ENCODE results near the gene RRH.
"Not testable (repeated sequence)": the region's sequence is repeated elsewhere in the genome, so short reads cannot be mapped to it uniquely, and the experiment has no call there.

The RRH gene

DNA sequence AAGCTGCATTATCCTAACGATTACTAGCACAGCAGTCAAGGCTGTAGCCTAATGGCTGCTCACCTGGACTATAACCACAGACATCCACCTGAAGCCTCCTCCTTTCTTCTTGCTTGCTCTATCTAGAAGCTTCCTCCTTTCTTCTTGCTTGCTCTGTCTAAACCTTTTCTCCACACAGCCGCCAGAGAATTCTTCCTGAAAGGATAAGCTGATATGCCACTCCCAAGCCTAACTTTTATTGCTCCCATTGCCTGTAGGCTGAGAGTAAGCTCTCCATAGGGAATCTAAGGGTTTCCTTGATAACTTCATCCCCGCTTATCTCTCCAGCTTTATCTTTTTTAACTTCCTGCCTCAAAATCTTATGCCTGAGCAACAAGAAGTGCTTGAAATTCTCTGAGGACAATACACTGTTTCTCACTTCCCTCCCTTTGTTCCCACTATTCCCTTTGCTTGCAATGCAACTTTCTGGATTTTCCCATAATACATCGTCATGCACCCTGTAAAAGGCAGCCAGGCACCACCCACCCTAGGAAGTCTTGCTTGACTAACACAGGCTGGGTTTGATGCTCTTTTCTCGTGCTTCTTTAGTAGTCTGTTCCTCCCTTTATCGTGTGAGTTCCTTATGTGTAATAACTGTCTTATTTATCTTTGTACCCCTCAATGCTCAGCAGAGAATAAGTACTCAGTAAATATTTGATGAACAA, 18.8 kb downstream of the RRH start:
- DNase-seq (ENCODE audit: low spot score), result no peak

DNA sequence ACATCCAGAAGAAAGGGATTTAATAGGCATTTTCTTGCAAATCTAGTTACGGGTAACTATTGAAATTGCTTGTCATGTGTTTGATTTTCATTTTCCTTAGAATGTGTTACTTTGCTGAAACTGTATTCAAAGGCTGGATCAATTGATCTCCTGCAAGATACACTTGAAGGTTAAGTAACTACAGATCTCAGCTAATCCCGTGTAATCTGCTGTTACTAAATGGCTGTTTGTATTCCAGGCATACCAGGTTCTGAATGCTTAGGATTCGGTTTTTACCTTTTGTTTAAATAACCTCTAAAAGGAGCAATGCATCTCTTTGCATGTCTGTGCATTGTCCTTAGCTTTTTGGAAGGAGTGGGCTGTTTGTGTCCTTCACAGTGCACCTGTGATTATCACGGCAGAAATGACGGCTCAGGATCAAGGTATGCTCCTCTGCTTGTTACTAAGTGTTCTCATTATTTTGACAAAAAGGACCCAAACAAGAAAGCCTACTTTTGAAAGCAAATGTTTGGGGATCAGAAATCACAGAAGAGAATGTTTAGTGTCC, 20.2 kb downstream of the RRH start, which contains the start of gene LRIT3:
Gene LRIT3, plus strand, starts transcription at position 212 of the 547 bp plus-strand sequence. Its CDS starts 95 bp downstream, at position 307.
- DNase-seq (ENCODE audit: low spot score), result no peak

DNA sequence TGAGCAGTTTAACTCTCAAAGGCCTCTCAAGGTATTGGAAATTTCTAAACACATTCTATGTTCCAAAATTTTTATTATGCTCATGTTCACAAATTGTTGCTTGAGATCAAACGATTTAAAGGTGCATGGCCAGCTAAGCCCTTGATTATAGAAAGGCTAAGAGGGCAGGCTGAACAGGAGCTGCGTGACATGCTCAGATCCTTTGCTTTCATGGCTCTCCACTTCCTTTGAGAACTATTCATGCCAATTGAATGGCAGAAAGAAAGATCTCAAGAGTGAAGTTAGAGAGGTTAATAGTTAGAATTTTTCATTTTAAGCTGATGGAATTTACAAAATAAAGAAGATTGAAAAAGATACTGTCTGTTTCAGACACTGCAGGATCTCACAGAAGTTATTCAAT, 20.7 kb downstream of the RRH start:
- DNase-seq (ENCODE audit: low spot score), result no peak

DNA sequence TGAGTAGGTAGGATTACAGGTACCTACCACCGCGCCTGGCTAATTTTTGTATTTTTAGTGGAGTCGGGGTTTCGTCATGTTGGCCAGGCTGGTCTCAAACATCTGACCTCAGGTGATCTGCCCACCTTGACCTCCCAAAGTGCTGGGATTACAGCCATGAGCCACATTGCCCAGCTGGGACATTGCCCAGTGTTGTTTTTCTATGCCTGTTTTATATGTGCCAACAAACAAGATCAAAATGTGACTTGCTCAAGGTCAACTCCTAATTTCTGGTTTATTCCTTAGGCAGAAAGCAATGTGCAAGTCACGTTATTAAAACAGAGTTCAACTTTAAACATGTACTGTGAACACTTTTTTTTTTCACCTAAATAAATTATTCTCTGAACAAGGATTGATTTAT, 22.8 kb downstream of the RRH start:
- DNase-seq (ENCODE audit: low spot score), result no peak

DNA sequence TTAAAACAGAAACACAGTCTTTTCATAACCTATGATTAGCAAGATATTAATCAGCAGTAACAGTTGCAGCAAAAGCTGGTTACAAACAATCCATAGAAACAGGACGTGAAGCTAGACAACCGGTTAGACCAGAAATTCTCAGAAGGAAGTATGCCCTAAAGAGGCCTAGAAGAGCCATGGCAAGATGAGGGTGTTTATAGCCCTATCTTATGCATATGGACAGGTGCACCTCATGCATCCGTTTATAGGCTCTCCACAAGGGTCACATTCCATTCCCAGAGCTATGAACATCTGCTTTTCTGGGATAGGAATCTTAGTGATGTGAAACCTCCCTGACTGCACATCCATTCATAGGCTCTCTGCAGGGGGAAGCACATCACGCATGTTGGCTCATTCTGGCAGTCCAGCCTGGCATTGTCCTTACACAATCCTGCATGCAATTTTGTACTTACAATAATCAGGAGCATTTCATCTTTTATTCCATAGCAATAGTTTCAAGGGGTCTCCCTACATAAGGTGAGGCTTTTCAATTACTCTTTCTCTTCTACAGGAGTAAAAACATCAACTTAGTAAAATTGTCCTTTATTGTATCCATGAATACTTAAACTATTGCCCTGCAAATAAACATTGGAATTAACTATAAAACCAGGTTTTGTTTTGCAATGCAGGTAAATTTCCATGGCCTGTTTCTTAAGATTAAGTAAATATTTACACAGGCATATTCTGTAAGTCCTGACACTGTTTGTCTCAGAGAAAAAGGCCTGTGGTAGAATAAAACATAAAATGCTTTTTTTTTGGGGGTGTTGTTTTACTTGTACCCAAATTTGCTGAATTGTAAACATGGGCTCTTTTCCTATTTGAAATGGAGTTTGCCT, 31.9 kb downstream of the RRH start:
- DNase-seq (ENCODE audit: low spot score), result not testable (repeated sequence)

DNA sequence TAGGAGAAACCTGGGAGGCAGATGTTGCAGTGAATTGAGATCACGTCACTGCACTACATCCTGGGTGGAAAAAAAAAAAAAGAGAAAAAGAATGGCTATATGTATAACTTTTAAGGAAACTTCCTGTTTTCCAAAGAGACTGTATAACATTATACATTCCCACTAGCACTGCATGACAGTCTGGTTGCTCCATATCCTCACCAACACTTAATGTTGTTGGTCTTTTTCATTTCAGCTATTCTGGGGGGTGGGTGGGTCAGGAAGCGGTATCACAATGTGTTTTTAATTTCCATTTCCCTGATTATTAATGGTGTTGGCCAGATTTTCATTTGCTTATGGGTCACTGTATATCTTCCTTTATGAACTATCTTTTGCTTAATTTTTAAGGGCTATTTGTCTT, 33.5 kb downstream of the RRH start:
- no peak for DNase-seq (ENCODE audit: low spot score)

DNA sequence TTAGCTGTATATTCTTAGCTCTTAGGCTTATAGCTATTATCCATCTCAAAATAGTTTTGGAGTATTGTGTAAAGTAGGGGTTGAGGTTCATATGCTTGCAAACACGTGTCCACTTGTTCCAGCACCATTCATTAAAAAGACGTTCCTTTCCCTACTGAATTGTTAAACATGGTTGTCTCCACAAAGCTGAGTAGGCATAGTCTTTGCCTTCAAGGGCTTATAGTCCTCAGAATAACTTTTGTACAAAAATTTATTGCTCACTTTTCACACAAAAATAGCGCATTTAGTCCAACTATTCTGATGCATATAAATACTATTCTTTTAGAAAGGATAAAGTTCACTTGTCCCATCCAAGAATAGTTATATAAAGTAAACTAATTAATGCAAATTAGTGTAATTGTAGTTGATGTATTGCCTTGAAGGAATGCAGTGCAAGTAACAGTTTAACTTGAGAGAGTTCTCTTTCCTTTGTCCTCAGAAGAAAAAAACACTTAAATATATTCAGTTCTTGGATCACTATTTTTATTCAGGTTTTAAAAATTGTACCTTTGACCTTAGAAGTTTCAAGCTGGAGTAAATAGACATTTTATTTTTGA, 34.2 kb downstream of the RRH start:
- no peak for DNase-seq (ENCODE audit: low spot score)

DNA sequence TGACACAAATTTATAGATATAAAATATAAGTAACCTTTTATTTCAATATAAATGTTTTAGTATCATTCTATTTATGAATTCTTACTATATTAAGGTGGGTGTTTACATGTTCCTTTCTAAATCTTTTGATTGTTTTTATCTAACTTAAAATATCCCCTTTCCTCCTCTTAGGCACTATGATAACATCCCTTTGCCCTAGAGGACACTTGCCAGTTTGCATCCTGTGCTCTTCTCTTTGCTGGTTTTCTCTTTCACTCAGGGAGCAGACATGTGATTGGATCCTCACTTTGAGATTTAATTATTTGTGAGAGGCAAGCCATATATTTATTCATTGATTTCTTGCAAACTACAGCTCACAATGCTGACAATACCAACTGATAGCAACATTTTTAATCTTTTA, 36.4 kb downstream of the RRH start:
- DNase-seq (ENCODE audit: low spot score), result no peak

DNA sequence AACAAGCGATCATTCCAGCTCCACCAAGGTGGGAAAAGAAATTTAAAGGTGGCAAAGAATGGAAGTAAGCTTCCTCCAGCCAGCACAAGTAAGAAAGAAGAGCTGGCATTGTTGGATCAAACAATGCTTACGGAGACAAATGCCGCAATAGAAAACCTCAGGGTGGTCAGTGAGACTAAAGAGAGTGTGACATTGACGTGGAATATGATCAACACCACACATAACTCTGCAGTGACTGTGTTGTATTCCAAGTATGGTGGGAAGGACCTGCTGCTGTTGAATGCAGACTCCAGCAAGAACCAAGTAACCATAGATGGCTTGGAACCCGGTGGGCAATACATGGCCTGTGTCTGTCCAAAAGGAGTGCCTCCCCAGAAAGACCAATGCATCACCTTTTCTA, 42.3 kb downstream of the RRH start:
- no peak for DNase-seq (ENCODE audit: low spot score)

DNA sequence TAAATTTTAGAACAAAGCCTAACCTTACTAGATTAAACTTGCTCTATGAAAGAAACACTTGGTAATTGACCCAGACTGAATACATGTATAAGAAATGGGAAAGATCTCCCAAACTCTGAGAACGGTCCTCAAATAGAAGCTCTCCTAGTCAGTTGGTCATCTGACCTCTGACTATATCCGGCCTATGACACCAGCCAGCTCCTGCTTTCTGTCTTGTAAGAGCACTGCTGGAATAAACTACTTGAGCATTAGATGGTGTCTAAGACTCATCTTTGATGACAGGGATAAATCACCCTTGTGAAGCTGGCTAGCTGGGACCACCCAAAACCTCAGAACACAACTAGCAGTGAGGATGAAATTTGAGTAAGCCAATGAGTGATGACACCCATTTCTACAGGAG, 44.3 kb downstream of the RRH start:
- DNase-seq (ENCODE audit: low spot score), result no peak

DNA sequence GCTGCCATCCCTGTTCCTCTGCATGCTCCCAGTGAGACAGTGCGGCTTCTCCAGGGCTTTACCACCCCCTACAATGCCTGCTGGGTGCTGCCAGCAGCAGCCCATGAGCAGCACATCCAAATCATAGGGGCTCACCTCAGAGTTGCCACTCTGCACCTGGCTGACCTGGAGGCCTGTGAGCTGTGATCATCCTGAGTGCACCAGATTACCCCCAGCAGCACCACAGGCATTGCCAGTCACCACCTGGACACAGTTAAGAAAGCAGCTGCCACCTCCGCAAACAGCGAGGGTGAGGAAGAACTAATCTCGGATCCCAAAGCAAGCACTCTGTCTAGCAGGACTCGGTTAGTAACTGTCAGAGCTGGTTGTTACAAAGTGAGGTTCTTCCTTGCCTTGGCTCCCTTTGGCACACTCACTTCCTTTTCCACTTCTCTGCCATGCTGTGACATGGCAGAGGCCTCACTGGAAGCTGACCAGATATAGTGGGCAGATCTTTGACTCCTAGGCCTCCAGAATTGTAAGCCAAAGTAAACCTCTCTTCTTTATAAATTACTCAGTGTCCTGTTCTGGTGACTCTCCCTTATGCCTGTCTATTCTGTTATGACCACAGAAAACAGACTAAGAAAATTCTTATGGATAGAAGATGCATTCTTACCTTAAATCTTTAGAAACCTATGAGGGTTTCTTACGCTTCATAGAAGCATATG, 45.3 kb downstream of the RRH start:
- DNase-seq (ENCODE audit: low spot score), result no peak

DNA sequence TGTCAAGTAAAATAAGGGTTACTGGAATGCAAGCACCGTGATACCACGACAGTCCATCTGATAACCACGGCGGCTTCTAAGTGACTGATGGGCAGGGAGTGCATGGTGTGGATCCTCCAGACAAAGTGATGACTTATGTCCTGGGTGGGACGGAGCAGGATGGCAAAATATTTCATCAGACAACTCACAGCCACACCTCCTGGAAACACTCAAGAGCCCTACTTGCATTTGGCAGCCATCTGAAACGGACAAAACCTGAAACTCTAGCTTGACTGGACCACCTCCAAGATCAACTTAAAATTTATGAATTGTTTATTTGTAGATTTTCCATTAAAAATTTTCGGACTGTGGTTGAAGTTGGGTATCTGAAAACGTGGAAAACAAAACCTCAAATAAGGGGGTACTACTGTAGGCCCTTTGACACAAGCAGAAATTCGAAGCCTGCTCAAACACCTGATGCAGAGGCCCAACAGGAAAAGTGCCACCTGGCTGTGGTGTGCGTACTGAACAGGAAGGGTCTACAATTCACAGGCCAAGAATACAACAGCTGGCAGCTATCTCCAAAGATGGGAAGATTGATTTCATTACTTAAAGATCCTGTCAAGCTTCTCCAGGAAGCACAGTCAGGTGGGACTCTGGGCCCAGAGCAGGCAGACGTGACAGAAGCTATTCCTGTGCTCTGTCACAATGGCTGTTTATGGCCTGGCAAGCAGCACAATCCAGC, 46.2 kb downstream of the RRH start:
- DNase-seq (ENCODE audit: low spot score), result no peak

DNA sequence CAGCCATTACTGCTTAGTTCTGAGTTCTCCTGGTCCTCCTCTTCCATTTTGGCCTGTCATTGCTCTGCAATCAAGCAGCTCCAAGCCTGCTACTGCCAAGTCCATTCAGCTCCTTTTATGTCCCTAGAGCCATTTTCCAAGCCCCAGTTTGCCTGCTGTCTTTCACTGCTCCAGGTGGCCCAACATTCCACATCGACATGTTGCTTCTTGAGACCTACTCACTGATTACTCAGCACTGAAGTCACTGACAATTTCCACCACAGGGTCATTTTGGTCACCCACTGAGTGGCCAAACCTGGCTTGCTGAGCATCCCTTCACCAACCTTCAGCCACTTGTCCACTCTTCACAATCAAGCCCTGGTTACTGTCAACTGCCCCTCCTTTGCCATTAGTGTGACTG, 47.3 kb downstream of the RRH start:
- DNase-seq (ENCODE audit: low spot score), result no peak

DNA sequence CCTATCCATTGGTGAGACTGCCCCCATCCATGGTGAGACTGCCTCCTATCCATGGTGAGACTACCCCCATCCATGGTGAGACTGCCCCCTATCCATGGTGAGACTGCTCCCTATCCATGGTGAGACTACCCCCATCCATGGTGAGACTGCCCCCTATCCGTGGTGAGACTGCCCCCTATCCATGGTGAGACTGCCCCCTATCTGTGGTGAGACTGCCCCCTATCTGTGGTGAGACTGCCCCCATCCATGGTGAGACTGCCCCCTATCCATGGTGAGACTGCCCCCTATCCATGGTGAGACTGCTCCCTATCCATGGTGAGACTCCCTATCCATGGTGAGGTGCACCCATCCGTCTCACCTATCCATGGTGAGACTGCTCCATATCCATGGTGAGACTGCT, 47.8 kb downstream of the RRH start:
- DNase-seq (ENCODE audit: low spot score), result not testable (repeated sequence)

DNA sequence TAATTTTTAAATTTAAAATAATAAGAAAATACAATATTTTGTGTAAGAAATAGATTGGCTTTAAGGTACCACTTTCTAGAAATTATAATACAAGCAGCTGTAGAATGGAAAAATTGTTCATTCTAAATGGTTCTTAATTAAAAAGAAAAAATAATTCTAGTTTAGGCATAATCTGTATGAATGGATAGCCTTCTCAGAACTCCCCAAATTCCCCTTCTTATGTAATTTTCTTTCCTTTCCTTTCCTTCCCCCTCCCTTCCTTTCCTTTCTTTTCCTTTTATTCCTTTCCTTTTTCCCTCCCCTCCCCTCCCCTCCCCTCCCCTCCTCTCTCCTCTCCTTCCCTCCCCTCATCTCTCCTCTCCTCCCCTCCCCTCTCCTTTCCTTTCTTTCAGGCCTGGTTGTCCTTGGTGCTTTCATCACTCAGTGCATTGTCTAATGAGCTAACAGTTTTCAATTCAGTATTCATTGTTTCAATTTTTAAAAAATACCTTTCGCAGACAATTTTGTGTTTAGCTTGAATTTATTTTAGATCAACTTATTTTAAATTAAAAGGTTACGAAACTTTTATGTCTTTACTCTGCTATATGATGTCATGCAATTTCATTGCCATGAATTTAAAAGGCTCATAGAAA, 49.0 kb downstream of the RRH start:
- no peak for DNase-seq (ENCODE audit: low spot score)

DNA sequence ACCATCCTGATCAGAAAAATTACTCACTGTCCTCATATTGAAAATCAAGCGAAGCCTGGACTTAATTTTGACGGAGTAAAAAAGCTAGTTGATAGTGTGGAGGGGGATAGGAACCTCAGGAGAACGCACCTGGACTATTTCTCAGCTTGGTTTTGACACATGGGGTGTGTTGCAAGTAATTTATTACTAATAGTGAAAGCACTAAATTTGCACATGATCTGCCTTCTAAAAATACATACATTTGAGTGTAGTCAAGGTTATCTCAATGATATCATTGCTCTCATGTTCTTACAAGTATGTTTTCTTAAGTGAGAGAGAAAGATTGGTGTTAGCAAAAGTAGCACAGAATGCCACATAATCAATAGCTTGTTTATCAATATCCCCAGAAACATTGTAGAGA, 49.6 kb downstream of the RRH start:
- DNase-seq (ENCODE audit: low spot score), result no peak

DNA sequence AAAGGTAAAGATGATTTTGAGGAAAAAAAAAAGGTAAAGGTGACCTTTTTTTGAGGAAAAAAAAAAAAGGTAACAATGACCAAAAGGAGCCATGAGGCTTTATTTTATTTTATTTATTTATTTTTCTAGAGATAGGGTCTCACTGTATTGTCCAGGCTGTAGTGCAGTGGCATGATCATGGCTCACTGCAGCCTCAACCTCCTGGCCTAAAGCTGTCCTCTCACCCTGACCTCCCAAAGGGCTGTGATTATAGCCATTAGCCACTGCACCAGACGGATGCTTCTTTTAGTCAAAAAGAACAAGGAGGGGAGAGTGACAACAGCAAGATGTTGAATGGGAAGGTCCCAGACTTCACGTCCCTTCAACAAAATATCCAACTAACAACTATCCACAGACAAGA, 50.6 kb downstream of the RRH start:
- DNase-seq (ENCODE audit: low spot score), result no peak

DNA sequence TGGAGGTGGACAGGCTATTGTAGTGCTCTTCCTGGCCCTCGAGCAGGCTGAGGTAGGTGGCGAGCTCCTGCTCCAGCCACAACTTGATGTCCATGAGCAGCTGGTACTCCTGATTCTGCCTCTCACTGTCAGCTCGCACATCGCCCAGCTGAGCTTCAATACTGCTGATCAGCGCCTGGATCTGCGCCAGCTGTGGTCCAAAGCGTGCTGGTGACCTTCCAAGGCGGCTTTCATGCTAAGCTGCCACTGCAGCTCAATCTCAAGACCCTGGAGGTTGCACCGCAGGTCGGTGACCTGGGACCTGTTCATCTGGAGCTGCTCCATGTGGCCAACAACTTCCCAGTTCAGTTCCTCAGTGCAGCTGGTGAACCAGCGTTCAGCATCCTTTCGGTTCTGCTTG, 51.3 kb downstream of the RRH start:
- DNase-seq (ENCODE audit: low spot score), result no peak

DNA sequence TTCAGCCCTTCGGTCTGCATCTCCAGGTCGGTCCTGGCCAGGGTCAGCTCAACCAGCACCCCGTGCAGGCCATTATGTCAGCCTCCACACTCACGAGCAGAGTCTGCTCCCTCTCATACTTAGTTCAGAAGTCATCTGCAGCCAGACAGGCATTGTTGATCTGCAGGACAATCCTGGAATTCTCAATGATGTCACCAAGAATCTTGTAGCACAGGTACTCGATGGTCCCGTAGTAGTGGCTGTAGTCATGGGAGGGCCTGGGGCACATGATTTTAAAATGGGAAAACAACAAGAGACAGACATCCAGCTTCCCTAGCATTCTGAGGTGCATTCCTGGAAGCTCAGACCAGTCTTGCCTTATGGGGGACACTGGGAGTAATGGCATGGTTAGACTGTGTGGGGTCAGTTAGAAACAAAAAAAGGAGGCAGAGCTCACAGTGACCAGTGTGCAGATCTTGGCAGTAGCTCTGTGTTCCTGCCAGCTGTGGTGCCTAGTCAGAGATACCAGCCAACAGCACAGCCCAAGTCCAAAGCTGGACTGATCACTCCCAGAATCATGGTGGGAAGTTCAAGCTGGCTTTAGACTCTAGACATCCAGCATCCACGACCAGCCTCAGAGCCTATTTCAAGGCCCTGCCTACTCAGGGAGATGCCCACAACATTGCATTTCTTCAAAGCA, 52.0 kb downstream of the RRH start:
- no peak for DNase-seq (ENCODE audit: low spot score)

DNA sequence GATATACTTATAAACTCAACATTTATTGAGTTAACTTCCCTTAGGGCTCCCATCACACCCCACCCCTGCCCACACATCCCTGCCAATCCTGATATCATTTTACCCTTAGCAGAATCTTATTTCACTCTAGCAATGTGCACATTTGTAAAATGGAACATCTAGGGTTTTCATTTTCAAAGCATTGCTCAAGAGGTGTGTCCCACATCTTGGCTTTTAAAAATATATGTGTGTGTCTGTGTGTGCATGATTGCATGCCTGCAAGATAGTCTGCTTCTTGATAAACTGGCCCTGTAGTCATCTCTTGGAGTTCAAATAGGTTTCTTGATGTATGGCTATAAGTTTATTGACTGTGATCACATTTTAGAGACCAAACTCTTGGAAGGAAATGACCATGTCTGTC, 58.5 kb downstream of the RRH start:
- DNase-seq (ENCODE audit: low spot score), result no peak
